HG02943 (cell line): ENCODE measurements around the gene UNKL.
"Not testable (repeated sequence)": the region's sequence is repeated elsewhere in the genome, so short reads cannot be mapped to it uniquely, and the experiment has no call there.

Source experiments
- ATAC-seq: cut with Tn5 transposase; IDR thresholded peaks from one replicate; pipeline ENCODE4 v1.9.1; 2021; ENCODE audit warnings: mild to moderate bottlenecking, low read depth, moderate library complexity; ENCODE audit not compliant: unreplicated experiment

Gene UNKL

GRCh38 chr16:1330260-1330914 lies 84.1 kb downstream of the UNKL start:
- no peak for ATAC-seq

- ATAC-seq: not testable (repeated sequence)
These were observed 85.5 kb downstream of the UNKL start for GRCh38 chr16:1328961-1329360.

GRCh38 chr16:1328136-1328535 lies 86.4 kb downstream of the UNKL start:
- ATAC-seq: not testable (repeated sequence)

GRCh38 chr16:1327619-1327947 lies 86.9 kb downstream of the UNKL start:
- ATAC-seq: no peak

GRCh38 chr16:1326946-1327618 lies 87.4 kb downstream of the UNKL start:
- ATAC-seq: no peak

- ATAC-seq: no peak
These were observed 88.1 kb downstream of the UNKL start for GRCh38 chr16:1326391-1326790.

GRCh38 chr16:1325673-1326371 lies 88.7 kb downstream of the UNKL start:
- no peak for ATAC-seq

GRCh38 chr16:1325261-1325660 lies 89.2 kb downstream of the UNKL start:
- ATAC-seq: no peak

GRCh38 chr16:1324286-1324826 lies 90.1 kb downstream of the UNKL start:
- ATAC-seq: no peak

GRCh38 chr16:1323296-1324239 lies 90.9 kb downstream of the UNKL start:
- no peak for ATAC-seq

GRCh38 chr16:1322407-1322806 lies 92.1 kb downstream of the UNKL start:
- ATAC-seq: no peak

GRCh38 chr16:1320658-1321240 lies 93.8 kb downstream of the UNKL start:
- ATAC-seq: no peak

- no peak for ATAC-seq
These were observed 94.4 kb downstream of the UNKL start for GRCh38 chr16:1320097-1320496.

- no peak for ATAC-seq
These were observed 95.5 kb downstream of the UNKL start for GRCh38 chr16:1319041-1319440.

- ATAC-seq: no peak
These were observed 96.3 kb downstream of the UNKL start for GRCh38 chr16:1318268-1318545.

- ATAC-seq: no peak
These were observed 96.8 kb downstream of the UNKL start for GRCh38 chr16:1317479-1318267.

GRCh38 chr16:1316033-1316405 lies 98.5 kb downstream of the UNKL start:
- ATAC-seq: no peak

GRCh38 chr16:1315081-1316032 lies 99.1 kb downstream of the UNKL start:
- no peak for ATAC-seq
